Keratinocyte (primary cell): ENCODE results near the gene SLX4.

Experiments
- EZH2 ChIP-seq: IDR thresholded peaks from one replicate; pipeline ENCODE4 v1.6.1; 2012; ENCODE audit warnings: inconsistent platforms, mild to moderate bottlenecking, low read length, moderate library complexity
- TF ChIP-seq, protein P1 (sequence below), 3 experiments: IDR thresholded peaks in 1 of 3; conservative IDR thresholded peaks in 1 of 3; optimal IDR thresholded peaks in 1 of 3; 2 replicates in 2 of 3; 3 replicates in 1 of 3; pipeline versions ENCODE3 to v1.5.1; 2011; ENCODE audit warnings: low read length in 3 of 3, mild to moderate bottlenecking in 3 of 3, moderate library complexity in 2 of 3, control low read depth in 1 of 3, inconsistent platforms in 1 of 3; ENCODE audit not compliant: insufficient read depth in 2 of 3; ENCODE audit errors: extremely low read depth in 1 of 3

DNA sequence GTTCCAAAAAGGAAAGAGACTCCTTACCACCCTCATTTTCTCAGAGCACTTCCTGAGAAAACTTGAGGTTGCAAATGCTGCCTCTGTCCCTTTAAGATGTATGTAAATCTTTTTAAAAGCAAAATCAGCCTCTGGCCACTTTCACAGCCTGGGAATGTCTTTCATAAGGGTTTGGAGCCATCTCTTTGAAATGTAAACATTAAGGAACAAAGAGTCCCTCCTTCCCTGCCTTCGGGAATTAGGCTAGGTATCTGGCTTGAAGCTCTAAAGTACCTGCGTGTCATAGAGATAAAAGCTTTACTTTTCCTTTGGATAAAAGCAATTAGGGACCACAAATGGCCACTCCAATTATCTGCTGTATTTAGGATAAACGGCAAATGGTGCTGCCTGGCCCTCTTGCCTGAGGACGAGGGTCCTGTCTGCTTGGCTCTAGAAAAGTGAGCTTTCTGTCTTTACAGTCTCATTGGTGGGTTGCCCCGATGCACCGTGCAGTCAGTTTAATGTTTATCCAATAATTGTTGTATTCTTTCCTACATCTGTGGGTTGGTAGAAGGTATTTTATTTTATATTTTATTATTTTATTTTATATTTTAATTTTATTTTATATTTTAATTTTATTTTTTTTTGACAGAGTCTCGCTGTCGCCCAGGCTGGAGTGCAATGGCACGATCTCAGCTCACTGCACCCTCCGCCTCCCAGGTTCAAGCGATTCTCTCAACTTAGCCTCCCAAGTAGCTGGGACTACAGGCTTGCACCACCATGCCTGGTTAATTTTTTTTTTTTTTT is 58.1 kb downstream of the SLX4 start:
- TF ChIP-seq, protein P1, sequence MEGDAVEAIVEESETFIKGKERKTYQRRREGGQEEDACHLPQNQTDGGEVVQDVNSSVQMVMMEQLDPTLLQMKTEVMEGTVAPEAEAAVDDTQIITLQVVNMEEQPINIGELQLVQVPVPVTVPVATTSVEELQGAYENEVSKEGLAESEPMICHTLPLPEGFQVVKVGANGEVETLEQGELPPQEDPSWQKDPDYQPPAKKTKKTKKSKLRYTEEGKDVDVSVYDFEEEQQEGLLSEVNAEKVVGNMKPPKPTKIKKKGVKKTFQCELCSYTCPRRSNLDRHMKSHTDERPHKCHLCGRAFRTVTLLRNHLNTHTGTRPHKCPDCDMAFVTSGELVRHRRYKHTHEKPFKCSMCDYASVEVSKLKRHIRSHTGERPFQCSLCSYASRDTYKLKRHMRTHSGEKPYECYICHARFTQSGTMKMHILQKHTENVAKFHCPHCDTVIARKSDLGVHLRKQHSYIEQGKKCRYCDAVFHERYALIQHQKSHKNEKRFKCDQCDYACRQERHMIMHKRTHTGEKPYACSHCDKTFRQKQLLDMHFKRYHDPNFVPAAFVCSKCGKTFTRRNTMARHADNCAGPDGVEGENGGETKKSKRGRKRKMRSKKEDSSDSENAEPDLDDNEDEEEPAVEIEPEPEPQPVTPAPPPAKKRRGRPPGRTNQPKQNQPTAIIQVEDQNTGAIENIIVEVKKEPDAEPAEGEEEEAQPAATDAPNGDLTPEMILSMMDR (optimal IDR thresholded peaks at IDR 0.05 in 1 of 3, IDR thresholded peaks at IDR 0.05 in 1 of 3, conservative IDR thresholded peaks at IDR 0.05 in 1 of 3; ENCODE audit: extremely low read depth in 1 of 3, insufficient read depth in 2 of 3, low read length in 3 of 3): no peak
- no peak for TF ChIP-seq EZH2
